Measurements from ENCODE around the gene SPATC1L. TPM values are rescaled to one million over a fixed set of nuclear protein-coding genes. Genes with fewer than 3 reads are reported as not detected.
"Not testable (repeated sequence)": the region's sequence is repeated elsewhere in the genome, so short reads cannot be mapped to it uniquely, and the experiment has no call there.

Gene SPATC1L
- total and polyA plus RNA-seq, 8 donors: 5.0 to 17.7 (median 12.8) TPM

DNA sequence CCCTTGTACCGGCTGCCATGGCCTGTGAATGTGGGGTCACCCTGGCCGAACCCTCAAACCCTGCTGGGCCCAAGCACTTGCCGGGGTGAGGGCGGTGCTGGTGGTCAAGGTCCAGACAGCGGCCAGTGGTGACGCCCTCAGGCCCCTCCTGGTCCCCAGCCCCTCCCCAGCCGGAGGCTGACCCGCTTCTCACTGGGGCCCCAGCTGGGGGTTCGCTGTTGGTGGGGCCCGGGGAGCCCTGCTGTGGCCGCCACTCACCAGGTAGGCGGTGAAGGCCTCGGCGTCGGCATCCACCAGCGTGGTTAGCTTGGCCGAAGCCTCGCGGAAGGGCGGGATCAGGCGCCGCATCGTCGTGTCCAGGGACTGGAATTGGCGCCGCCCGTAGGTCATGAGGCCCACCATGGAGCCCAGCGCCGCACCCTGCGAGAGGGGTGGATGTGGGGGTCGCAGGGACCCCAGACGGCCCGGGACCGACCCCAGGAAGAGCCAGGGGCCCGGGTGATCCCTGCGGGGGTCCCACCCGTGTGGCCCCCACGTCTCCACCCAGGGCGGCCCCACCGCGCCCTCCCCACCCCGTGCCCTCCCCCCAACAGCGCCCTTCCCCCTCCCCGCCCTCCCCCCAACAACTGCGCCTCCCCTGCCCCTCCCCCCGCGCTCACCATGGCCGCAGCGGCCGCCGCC is 39.0 kb downstream of the SPATC1L start:
- Histone ChIP-seq H3K4me1 (peaks cover 0 to 6% of the 10 kb centered on the region in 2 donors), H3K36me3 (no peaks in the 10 kb centered on the region), H3K9me3 (peaks cover 0 to 3% of the 10 kb centered on the region in 2 donors), H3K4me3 (no peak overlapping the region), H3K27me3 (no peaks in the 10 kb centered on the region), H3K27ac (no peak overlapping the region)
- ATAC-seq: no peak
- intact Hi-C loops (cut with DNase I): no loop called here
- TF ChIP-seq, protein P1, sequence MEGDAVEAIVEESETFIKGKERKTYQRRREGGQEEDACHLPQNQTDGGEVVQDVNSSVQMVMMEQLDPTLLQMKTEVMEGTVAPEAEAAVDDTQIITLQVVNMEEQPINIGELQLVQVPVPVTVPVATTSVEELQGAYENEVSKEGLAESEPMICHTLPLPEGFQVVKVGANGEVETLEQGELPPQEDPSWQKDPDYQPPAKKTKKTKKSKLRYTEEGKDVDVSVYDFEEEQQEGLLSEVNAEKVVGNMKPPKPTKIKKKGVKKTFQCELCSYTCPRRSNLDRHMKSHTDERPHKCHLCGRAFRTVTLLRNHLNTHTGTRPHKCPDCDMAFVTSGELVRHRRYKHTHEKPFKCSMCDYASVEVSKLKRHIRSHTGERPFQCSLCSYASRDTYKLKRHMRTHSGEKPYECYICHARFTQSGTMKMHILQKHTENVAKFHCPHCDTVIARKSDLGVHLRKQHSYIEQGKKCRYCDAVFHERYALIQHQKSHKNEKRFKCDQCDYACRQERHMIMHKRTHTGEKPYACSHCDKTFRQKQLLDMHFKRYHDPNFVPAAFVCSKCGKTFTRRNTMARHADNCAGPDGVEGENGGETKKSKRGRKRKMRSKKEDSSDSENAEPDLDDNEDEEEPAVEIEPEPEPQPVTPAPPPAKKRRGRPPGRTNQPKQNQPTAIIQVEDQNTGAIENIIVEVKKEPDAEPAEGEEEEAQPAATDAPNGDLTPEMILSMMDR (IDR thresholded peaks at IDR 0.05): no peak
- DNase-seq: peak in 1 of 4 donors; percentile 73

DNA sequence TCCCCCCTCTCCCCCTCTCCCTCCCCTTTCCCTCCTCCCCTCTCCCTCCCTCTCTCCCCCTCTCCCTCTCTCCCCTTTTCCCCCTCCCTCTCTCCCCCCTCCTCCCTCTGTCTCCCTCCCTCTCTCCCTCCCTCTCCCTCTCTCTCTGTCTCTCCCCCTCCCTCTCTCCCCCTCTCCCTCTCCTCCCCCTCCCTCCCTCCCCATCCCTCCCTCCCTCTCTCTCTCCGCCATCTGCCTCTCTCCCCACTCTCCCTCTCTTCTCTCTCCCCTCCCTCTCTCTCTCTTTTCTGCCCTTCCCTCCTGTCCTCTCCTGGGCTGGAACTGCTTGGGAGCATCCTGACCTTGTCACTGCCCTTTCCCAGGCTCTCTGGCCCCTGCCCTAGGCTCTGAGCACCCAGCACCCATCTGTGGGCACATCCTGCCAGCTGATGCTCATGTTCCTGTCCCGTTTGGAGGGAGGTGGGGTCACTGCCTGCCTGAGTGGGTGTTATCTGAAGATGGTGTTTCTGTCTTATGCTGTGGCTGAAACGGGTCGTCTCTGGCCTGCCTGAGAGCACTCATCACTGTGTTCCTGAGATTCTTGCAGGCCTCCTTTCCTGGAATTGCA is 39.7 kb downstream of the SPATC1L start:
- ATAC-seq (no peak), DNase-seq (peak in 1 of 4 donors; percentile 24)
- peaks cover 0 to 6% of the 10 kb centered on the region in 2 donors for H3K4me1 ChIP-seq
- no peaks in the 10 kb centered on the region for H3K36me3 ChIP-seq
- peaks cover 0 to 7% of the 10 kb centered on the region in 2 donors for H3K27me3 ChIP-seq
- no peak overlapping the region for H3K4me3 ChIP-seq
- TF ChIP-seq, protein P1 (IDR thresholded peaks at IDR 0.05): no peak
- intact Hi-C loops (cut with DNase I): no loop called here
- H3K9me3 ChIP-seq: peaks cover 0 to 3% of the 10 kb centered on the region in 2 donors
- no peak overlapping the region for H3K27ac ChIP-seq

GRCh38 chr21:46142582-46143473 is 41.4 kb downstream of the SPATC1L start:
- TF ChIP-seq, protein P1 (IDR thresholded peaks at IDR 0.05): no peak
- peaks cover 0 to 23% of the 10 kb centered on the region in 2 donors for H3K27me3 ChIP-seq
- H3K9me3 ChIP-seq: peaks cover 0 to 3% of the 10 kb centered on the region in 2 donors
- DNase-seq (peak in 1 of 4 donors; percentile 34), ATAC-seq (no peak)
- intact Hi-C loops (cut with DNase I): no loop called here
- no peak overlapping the region for H3K4me3 ChIP-seq
- peaks cover 0 to 6% of the 10 kb centered on the region in 2 donors for H3K4me1 ChIP-seq
- H3K27ac ChIP-seq: no peak overlapping the region
- no peaks in the 10 kb centered on the region for H3K36me3 ChIP-seq

DNA sequence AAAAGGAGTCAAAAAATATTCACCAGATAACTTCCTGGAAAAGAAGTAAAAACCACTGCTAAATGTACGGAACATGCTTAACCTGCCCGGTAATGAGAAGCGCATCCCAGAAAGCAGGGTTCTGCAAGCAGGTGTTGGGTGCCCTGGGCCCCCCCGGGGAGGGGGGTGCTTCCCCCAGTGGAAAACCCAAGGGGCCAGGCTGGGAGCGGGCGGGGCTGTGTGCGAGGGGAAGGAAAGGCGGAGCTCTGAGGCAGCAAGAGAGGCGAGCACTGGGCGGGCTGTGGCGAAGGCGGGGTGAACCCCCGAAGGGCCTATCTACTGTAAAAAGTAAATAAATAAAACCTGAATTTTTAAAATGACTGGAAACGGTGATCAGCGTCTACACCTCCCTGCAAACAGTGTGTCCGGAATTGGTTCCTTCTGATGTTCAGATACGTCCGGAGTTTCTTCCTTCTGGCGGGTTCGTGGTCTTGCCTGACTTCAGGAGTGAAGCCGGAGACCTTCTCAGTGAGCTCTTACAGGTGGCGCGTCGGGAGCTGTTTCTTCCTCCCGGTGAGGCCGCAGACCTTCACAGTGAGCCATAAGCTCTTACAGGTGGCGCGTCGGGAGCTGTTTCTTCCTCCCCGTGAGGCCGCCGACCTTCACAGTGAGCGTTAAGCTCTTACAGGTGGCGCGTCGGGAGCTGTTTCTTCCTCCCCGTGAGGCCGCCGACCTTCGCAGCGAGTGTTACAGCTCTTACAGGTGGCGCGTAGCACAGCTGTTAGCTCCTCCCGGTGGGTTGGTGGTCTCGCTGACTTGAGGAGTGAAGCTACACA is 42.3 kb downstream of the SPATC1L start:
- DNase-seq (peak in 1 of 4 donors; percentile 73), ATAC-seq (no peak)
- Histone ChIP-seq H3K27me3 (peaks cover 0 to 32% of the 10 kb centered on the region in 2 donors), H3K36me3 (no peaks in the 10 kb centered on the region), H3K4me3 (no peak overlapping the region), H3K27ac (no peak overlapping the region), H3K4me1 (peaks cover 0 to 6% of the 10 kb centered on the region in 2 donors), H3K9me3 (peaks cover 0 to 3% of the 10 kb centered on the region in 2 donors)
- TF ChIP-seq, protein P1 (IDR thresholded peaks at IDR 0.05): no peak
- intact Hi-C loops (cut with DNase I): no loop called here

GRCh38 chr21:46140352-46141003 is 43.8 kb downstream of the SPATC1L start:
- ATAC-seq; H3K27ac ChIP-seq; H3K9me3 ChIP-seq; H3K4me1 ChIP-seq; H3K4me3 ChIP-seq; H3K36me3 ChIP-seq; intact Hi-C loops (cut with DNase I): not testable (repeated sequence)
- peaks cover 0 to 39% of the 10 kb centered on the region in 2 donors for H3K27me3 ChIP-seq
- peak in 1 of 4 donors; percentile 20 for DNase-seq
